ENCODE results near the gene FGD3. TPM values are rescaled to one million over a fixed set of nuclear protein-coding genes. Genes with fewer than 3 reads are reported as not detected.

FGD3 gene
- total RNA-seq, 1 donor from 2014 or later = 9.8 TPM

- DNase-seq (ENCODE audit: low spot score) = no peak
These were observed 119.8 kb downstream of the FGD3 start for GRCh38 chr9:93066978-93067603.

GRCh38 chr9:93068956-93069355 lies 121.6 kb downstream of the FGD3 start:
- no peak for DNase-seq (ENCODE audit: low spot score)

GRCh38 chr9:93071464-93071863 lies 124.1 kb downstream of the FGD3 start:
- no peak for DNase-seq (ENCODE audit: low spot score)

- no peak for DNase-seq (ENCODE audit: low spot score)
These were observed 125.1 kb downstream of the FGD3 start for GRCh38 chr9:93072383-93072795.

GRCh38 chr9:93076101-93076791 lies 128.9 kb downstream of the FGD3 start:
- DNase-seq (ENCODE audit: low spot score) = no peak

- no peak for DNase-seq (ENCODE audit: low spot score)
These were observed 129.4 kb downstream of the FGD3 start for GRCh38 chr9:93076792-93077128.

GRCh38 chr9:93077367-93077766 lies 130.0 kb downstream of the FGD3 start:
- no peak for DNase-seq (ENCODE audit: low spot score)

- no peak for DNase-seq (ENCODE audit: low spot score)
These were observed 130.5 kb downstream of the FGD3 start for GRCh38 chr9:93077811-93078210.

- peak; percentile 87 for DNase-seq (ENCODE audit: low spot score)
These were observed 132.0 kb downstream of the FGD3 start for GRCh38 chr9:93079371-93079770.

- peak; percentile 74 for DNase-seq (ENCODE audit: low spot score)
These were observed 133.1 kb downstream of the FGD3 start for GRCh38 chr9:93080406-93080805.

- peak; percentile 68 for DNase-seq (ENCODE audit: low spot score)
These were observed 133.8 kb downstream of the FGD3 start for GRCh38 chr9:93081081-93081529.

- no peak for DNase-seq (ENCODE audit: low spot score)
These were observed 134.6 kb downstream of the FGD3 start for GRCh38 chr9:93081931-93082330.

- peak; percentile 67 for DNase-seq (ENCODE audit: low spot score)
These were observed 135.6 kb downstream of the FGD3 start for GRCh38 chr9:93082841-93083411.

GRCh38 chr9:93083592-93084470 lies 136.5 kb downstream of the FGD3 start:
- DNase-seq (ENCODE audit: low spot score) = peak; percentile 41

GRCh38 chr9:93084471-93084881 lies 137.2 kb downstream of the FGD3 start:
- DNase-seq (ENCODE audit: low spot score) = peak; percentile 71

GRCh38 chr9:93085676-93086075 lies 138.4 kb downstream of the FGD3 start:
- DNase-seq (ENCODE audit: low spot score) = peak; percentile 49

Other genes starting within 250 kb of the FGD3 start
- gene BICD2, start 182.7 kb upstream of the FGD3 start, total RNA-seq = 34.8 TPM
- gene ZNF484, start 69.5 kb upstream of the FGD3 start, total RNA-seq = 6.9 TPM
- 2.0 TPM for gene SUSD3, start 111.2 kb downstream of the FGD3 start, total RNA-seq
- 38.9 TPM for gene CARD19, start 148.7 kb downstream of the FGD3 start, total RNA-seq
- gene NINJ1, start 186.7 kb downstream of the FGD3 start, total RNA-seq = 58.8 TPM
- 1.1 TPM for gene WNK2, start 236.6 kb downstream of the FGD3 start, total RNA-seq